Right cardiac atrium (tissue), 5 donors: ENCODE measurements around the gene RAB3D. TPM values are rescaled to one million over a fixed set of nuclear protein-coding genes. Genes with fewer than 3 reads are reported as not detected.
A peak's percentile ranks its signal among the peaks of the same experiment; 100 is the strongest.
"Not testable (repeated sequence)": the region's sequence is repeated elsewhere in the genome, so short reads cannot be mapped to it uniquely, and the experiment has no call there.

ENCODE experiments used
- ATAC-seq, 2 donors: fragments of 200-7000 bp; cut with Tn5 transposase; one replicate each; pipeline versions ENCODE4 v1.8.0 to v1.9.1; 2020; ENCODE audit warnings: moderate library complexity in 2 of 2, mild to moderate bottlenecking in 1 of 2
- DNase-seq, 3 donors: peaks; one replicate each; pipeline ENCODE4 v3.0.0-alpha.2; 2020
- H3K27ac ChIP-seq: one replicate; pipeline ENCODE4 v1.5.1; 2013; ENCODE audit warnings: mild to moderate bottlenecking, low read length, control low read depth, moderate library complexity
- H3K27me3 ChIP-seq: one replicate; pipeline ENCODE4 v1.6.1; 2013; ENCODE audit not compliant: control insufficient read depth, insufficient read depth
- H3K4me1 ChIP-seq: one replicate; pipeline ENCODE4 v1.6.1; 2013; ENCODE audit warnings: low read length; ENCODE audit not compliant: control insufficient read depth, insufficient read depth
- H3K4me3 ChIP-seq: one replicate; pipeline ENCODE4 v1.5.1; 2013; ENCODE audit warnings: low read length, control low read depth
- H3K9me3 ChIP-seq: one replicate; pipeline ENCODE4 v1.6.1; 2013; ENCODE audit warnings: low read length; ENCODE audit not compliant: control insufficient read depth
- WGBS: extraction: QIAGEN DNeasy Blood & Tissue Kit; methylation state at CpG from one replicate; pipeline ENCODE4 v1.1.7; 2013; 5-methylcytosine and 5-hydroxymethylcytosine counted together
- intact Hi-C, 4 donors: fragments of 100-400 bp; cut with DNase I; formaldehyde crosslinking; loops; one replicate each; pipeline versions ENCODE4 v1.11.0 to v1.14.0; 2022 to 2023
- polyA plus RNA-seq: library from polyadenylated mRNA; stranded (reverse); fragments of 200-250 nt; gene quantifications from one replicate; pipeline ENCODE4 v1.2.3, GENCODE V29; 2013
- total RNA-seq, 4 donors: library from RNA; stranded (reverse); fragmentation: NEBNext Ultra II Directional; extraction: Animal tissue kit (Norgen Biotek cat#: 25700); gene quantifications; one replicate each; pipeline ENCODE4 v1.2.1, GENCODE V29; 2021
- donor health status: healthy with polysubstance abuse.
- donor health status: DM: no; HTN: yes; CAD: no.
- donor health status: DM: no; HTN: no; CAD: no.
- donor health status: DM: no; HTN: yes; CAD: no; lungs with severe emphysema.
- donor health status: DM: yes; HTN: yes; CAD: no.

Gene RAB3D
- total and polyA plus RNA-seq, 5 donors, result 4.1 to 12.7 (median 12.2) TPM

DNA sequence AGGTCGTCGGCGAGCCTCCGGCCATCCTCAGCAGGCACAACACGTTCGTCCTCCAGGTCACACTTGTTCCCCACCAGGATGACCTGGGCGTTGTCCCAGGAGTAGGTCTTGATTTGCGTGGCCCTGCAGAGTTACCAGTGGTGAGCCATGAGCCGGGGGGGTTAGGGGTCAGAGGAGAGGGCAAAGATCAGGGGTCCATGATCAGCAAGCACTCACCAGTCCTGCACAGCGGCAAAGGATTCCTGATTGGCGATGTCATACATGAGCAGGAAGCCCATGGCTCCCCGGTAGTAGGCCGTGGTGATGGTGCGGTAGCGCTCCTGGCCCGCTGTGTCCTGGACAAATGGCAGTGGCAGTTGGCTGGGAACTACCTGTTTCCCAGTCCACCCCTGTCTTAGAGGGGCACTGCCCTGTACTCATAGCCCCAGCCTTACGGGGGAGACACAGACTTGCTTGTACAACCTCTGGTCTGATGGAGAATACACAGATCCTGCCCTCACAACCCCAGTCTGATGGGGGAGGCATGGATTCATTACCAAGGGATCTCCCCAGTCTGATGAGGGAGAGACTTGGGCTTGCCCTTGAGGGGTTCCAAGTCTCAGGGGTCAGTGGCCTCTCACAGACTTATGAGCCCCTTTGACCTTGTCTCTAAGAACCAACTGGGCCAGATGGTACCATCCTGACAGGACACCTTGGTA is 3.9 kb downstream of the RAB3D start:
- intact Hi-C loops, result loop anchor here in 1 of 4 donors (5.0 kb wide), 1 partner anchor 38 kb away; the partner anchor contains the start of gene TSPAN16
- DNase-seq (peak in 2 of 3 donors; percentile 25 to 35), ATAC-seq (no peak)
- 96% methylated on average over 17 of the region's 17 CpGs for WGBS
- Histone ChIP-seq H3K9me3 (no peaks in the 10 kb centered on the region), H3K27ac (no peak overlapping the region), H3K4me1 (peaks cover 4% of the 10 kb centered on the region), H3K4me3 (no peak overlapping the region), H3K27me3 (no peaks in the 10 kb centered on the region)

- H3K4me3 ChIP-seq, intact Hi-C loops, ATAC-seq: not testable (repeated sequence)
These were observed 5.6 kb downstream of the RAB3D start for GRCh38 chr19:11333838-11334237.

DNA sequence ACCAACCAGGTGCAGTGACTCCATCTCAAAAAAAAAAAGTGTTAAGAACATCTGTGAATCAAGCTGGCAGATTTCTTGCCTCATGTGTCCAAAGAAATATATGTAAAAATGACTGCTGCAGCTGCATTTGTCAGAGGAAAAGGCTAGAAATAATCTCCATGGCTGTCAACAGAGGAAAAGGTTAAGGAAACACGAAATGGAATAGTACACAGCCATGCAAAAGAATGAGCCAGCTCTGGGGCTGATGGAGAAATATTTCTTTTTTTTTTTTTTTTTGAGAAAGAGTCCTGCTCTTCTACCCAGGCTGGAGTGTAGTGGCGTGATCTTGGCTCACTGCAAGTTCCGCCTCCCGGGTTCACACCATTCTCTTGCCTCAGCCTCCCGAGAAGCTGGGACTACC is 6.6 kb downstream of the RAB3D start:
- DNase-seq (no peak), ATAC-seq (no peak)
- Histone ChIP-seq H3K4me1 (no peaks in the 10 kb centered on the region), H3K27me3 (no peaks in the 10 kb centered on the region), H3K4me3 (no peak overlapping the region), H3K9me3 (no peaks in the 10 kb centered on the region), H3K27ac (no peak overlapping the region)
- WGBS, result 96% methylated on average over 5 of the region's 5 CpGs
- intact Hi-C loops, result no loop called here

More at GRCh38 chr19:11333838-11334237, 5.6 kb downstream of the RAB3D start:
- not testable (repeated sequence) for H3K9me3 ChIP-seq, H3K4me1 ChIP-seq, H3K27me3 ChIP-seq, H3K27ac ChIP-seq
- 88% methylated on average over 9 of the region's 9 CpGs for WGBS
- DNase-seq, result peak in 1 of 3 donors; percentile 19

DNA sequence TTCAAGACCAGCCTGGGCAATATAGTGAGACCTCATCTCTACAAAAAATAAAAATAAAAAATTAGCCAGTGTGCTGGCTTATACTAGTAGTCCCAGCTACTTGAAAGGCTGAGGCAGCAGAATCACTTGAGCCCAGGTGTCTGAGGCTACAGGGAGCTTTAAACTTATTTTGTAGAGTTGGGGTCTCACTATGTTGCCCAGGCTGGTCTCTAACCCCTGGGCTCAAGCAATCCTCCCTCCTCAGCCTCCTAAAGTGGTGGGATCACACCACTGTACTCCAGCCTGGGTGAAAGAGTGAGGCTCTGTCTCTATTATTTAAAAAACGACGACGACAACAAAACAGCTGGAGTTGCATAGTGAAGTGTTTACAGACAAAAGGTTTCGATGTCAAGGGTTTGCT is 8.0 kb downstream of the RAB3D start:
- intact Hi-C loops, result no loop called here
- Histone ChIP-seq H3K9me3 (no peaks in the 10 kb centered on the region), H3K27ac (no peak overlapping the region), H3K4me3 (no peak overlapping the region), H3K4me1 (no peaks in the 10 kb centered on the region), H3K27me3 (no peaks in the 10 kb centered on the region)
- DNase-seq (peak in 1 of 3 donors; percentile 4), ATAC-seq (no peak)
- 88% methylated on average over 4 of the region's 4 CpGs for WGBS

- H3K9me3 ChIP-seq, result no peaks in the 10 kb centered on the region
- H3K27me3 ChIP-seq, result no peaks in the 10 kb centered on the region
- ATAC-seq, result no peak
- no peak overlapping the region for H3K4me3 ChIP-seq
- WGBS, result 82% methylated on average over 4 of the region's 4 CpGs
- peak in 1 of 3 donors; percentile 5 for DNase-seq
- intact Hi-C loops, result no loop called here
- H3K27ac ChIP-seq, result no peak overlapping the region
- H3K4me1 ChIP-seq, result no peaks in the 10 kb centered on the region
These were observed 9.3 kb downstream of the RAB3D start for GRCh38 chr19:11330127-11330526.

- 93% methylated on average over 7 of the region's 7 CpGs for WGBS
- Histone ChIP-seq H3K27me3 (no peaks in the 10 kb centered on the region), H3K4me1 (peaks cover 3% of the 10 kb centered on the region), H3K4me3 (no peak overlapping the region), H3K9me3 (no peaks in the 10 kb centered on the region), H3K27ac (no peak overlapping the region)
- intact Hi-C loops, result no loop called here
- DNase-seq, result peak in 1 of 3 donors; percentile 7
- no peak for ATAC-seq
These were observed 13.9 kb downstream of the RAB3D start for GRCh38 chr19:11325544-11325943.

GRCh38 chr19:11324748-11325389 is 14.6 kb downstream of the RAB3D start:
- ATAC-seq (peak; percentile 3 to 21), DNase-seq (peak in 2 of 3 donors; percentile 50 to 65)
- 68% methylated on average over 17 of the region's 17 CpGs for WGBS
- H3K27ac ChIP-seq, result peak overlapping the region; percentile 0
- intact Hi-C loops, result no loop called here
- H3K4me3 ChIP-seq, result no peak overlapping the region
- no peaks in the 10 kb centered on the region for H3K27me3 ChIP-seq
- peaks cover 3% of the 10 kb centered on the region for H3K4me1 ChIP-seq
- H3K9me3 ChIP-seq, result no peaks in the 10 kb centered on the region

DNA sequence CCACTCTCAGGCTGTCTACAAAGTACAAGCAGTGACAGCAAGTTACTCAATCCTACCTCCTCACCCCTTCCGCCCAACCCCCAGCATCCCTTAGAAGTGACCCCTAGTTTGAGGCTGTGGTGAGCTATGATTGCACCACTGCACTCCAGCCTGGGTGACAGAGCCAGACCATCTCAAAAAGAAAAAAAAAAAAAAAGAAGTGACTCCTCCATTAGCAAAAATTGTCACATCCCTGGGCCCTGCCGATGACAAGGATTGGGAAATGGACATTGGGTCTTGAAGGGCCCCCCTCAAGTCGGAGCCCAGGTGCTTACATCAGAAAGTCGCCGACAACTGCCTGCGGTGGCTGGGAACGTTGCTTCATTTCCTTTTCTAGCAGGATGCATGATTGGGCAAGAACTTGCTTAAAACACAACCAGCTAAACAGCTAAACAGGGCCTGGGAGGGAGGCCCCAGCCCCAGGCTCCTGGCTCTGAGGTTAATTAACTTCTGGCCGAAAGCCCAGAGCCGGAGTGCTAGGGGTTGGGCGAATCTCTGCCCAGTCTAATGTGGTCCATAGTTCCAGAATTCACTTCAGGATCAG is 15.3 kb downstream of the RAB3D start:
- Histone ChIP-seq H3K27ac (peak overlapping the region; percentile 68), H3K4me3 (no peak overlapping the region), H3K4me1 (peaks cover 3% of the 10 kb centered on the region), H3K9me3 (no peaks in the 10 kb centered on the region), H3K27me3 (no peaks in the 10 kb centered on the region)
- intact Hi-C loops, result no loop called here
- 25% methylated on average over 10 of the region's 10 CpGs for WGBS
- peak; percentile 94 to 95 for ATAC-seq
- DNase-seq, result peak; percentile 79 to 90 (median 88)

GRCh38 chr19:11323601-11324078 is 15.8 kb downstream of the RAB3D start:
- H3K4me3 ChIP-seq, result no peak overlapping the region
- no peaks in the 10 kb centered on the region for H3K27me3 ChIP-seq
- H3K9me3 ChIP-seq, result no peaks in the 10 kb centered on the region
- DNase-seq (peak in 1 of 3 donors; percentile 32), ATAC-seq (no peak)
- H3K4me1 ChIP-seq, result peaks cover 3% of the 10 kb centered on the region
- intact Hi-C loops, result no loop called here
- 63% methylated on average over 5 of the region's 5 CpGs for WGBS
- peak overlapping the region; percentile 68 for H3K27ac ChIP-seq

DNA sequence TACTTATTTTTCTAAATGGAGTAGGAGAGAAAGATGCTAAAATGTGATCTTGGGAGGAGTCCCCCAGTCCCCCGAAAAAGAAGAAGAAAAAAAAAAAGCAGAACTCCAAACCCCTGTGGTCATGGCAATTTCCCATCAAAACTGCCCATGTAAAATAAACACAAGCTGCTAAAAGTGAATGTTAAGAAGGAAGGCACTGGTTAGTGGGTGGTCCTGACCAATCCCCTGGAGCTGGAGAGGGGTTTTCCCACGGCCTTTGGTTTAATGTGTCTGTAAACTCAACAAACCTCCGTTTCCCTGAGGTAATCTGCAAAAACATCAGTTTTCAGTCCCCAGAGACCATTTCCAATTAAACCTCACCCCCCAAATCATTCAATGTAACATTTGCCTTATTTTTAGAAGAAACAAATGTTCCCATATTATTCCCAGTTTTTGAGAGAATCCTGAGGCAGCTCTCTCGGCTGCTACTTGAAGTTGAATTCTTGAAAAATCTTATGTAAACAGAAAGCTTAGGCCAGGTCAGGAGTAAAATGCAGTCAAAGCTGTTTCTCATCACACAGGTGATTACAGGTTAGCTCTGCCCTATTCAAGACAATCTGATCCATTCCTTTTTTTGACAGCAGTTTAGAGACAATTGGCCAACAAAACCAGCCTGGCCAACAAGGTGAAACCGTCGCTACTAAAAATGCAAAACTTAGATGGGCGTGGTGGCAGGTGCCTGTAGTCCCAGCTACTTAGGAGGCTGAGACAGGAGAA is 17.0 kb downstream of the RAB3D start:
- DNase-seq (peak in 2 of 3 donors; percentile 2 to 7), ATAC-seq (no peak)
- Histone ChIP-seq H3K4me1 (peaks cover 3% of the 10 kb centered on the region), H3K9me3 (no peaks in the 10 kb centered on the region), H3K27ac (no peak overlapping the region), H3K27me3 (no peaks in the 10 kb centered on the region), H3K4me3 (no peak overlapping the region)
- WGBS, result 64% methylated on average over 7 of the region's 7 CpGs
- intact Hi-C loops, result no loop called here
